Smooth muscle cell (in vitro differentiated cells): Measurements from ENCODE around the gene OLFML1. TPM values are rescaled to one million over a fixed set of nuclear protein-coding genes. Genes with fewer than 3 reads are reported as not detected.

Experiments used
- DNase-seq: peaks from one replicate; lab custom pipeline; 2025; ENCODE audit not compliant: unreplicated experiment; lab: John Stamatoyannopoulos, UW
- H2AFZ ChIP-seq: fragments of 200-600 bp; sonication (generic); 2 replicates; pipeline ENCODE4 v1.6.0; 2016; ENCODE audit warnings: antibody characterized with exemption, low read depth, mild to moderate bottlenecking
- H3F3A ChIP-seq: fragments of 200-600 bp; sonication (generic); 2 replicates; pipeline ENCODE4 v1.6.0; 2017; ENCODE audit warnings: antibody characterized with exemption, low read depth
- H3K27ac ChIP-seq: fragments of 200-600 bp; sonication (generic); 2 replicates; pipeline ENCODE4 v1.5.1; 2016; ENCODE audit warnings: low read depth, mild to moderate bottlenecking
- H3K27me3 ChIP-seq: fragments of 200-600 bp; sonication (generic); 2 replicates; pipeline ENCODE4 v1.6.1; 2016; ENCODE audit warnings: low read depth, mild to moderate bottlenecking
- H3K36me3 ChIP-seq: fragments of 200-600 bp; sonication (generic); 2 replicates; pipeline ENCODE4 v1.5.1; 2016; ENCODE audit warnings: low read depth
- H3K4me1 ChIP-seq: fragments of 200-600 bp; sonication (generic); 2 replicates; pipeline ENCODE4 v1.5.1; 2016; ENCODE audit warnings: low read depth
- H3K4me2 ChIP-seq: fragments of 200-600 bp; sonication (generic); 2 replicates; pipeline ENCODE4 v1.6.0; 2016; ENCODE audit warnings: mild to moderate bottlenecking
- H3K4me3 ChIP-seq: fragments of 200-600 bp; sonication (generic); 2 replicates; pipeline ENCODE4 v1.5.1; 2016; ENCODE audit warnings: mild to moderate bottlenecking
- H3K79me2 ChIP-seq: fragments of 200-600 bp; sonication (generic); 2 replicates; pipeline ENCODE4 v1.6.0; 2016; ENCODE audit warnings: low read depth, mild to moderate bottlenecking
- H3K9ac ChIP-seq: fragments of 200-600 bp; sonication (generic); 2 replicates; pipeline ENCODE4 v1.6.0; 2016; ENCODE audit warnings: low read depth
- H3K9me3 ChIP-seq: fragments of 200-600 bp; sonication (generic); replicated peaks from 2 replicates; pipeline ENCODE4 v1.5.1; 2016; ENCODE audit warnings: low read depth
- H4K20me1 ChIP-seq: fragments of 200-600 bp; sonication (generic); 2 replicates; pipeline ENCODE4 v1.6.0; 2016; ENCODE audit warnings: low read depth
- WGBS: methylation state at CpG from one replicate; pipeline ENCODE4 v1.1.7; 2016; ENCODE audit warnings: low lambda C conversion rate; 5-methylcytosine and 5-hydroxymethylcytosine counted together
- polyA plus RNA-seq: library from polyadenylated mRNA; unstranded; fragments of >200 nt; fragmentation: Nextera tagmentation; extraction: Ambion mirVana; gene quantifications from 2 replicates; pipeline ENCODE4 v1.2.1, GENCODE V29; 2016
- total RNA-seq: library from RNA; depleted of rRNA; stranded (reverse); fragments of >200 nt; gene quantifications from 2 replicates; pipeline ENCODE4 v1.2.3, GENCODE V29; 2014
- TF ChIP-seq, protein P1 (sequence below): fragments of 200-600 bp; sonication (generic); IDR thresholded peaks from 2 replicates; pipeline ENCODE4 v1.5.1; 2017; ENCODE audit warnings: borderline replicate concordance, mild to moderate bottlenecking, antibody characterized with exemption; ENCODE audit not compliant: insufficient read depth, poor library complexity, severe bottlenecking

Gene OLFML1
- total and polyA plus RNA-seq, 2 experiments from 2014 or later, result 0.14 TPM; not detected in 1

DNA sequence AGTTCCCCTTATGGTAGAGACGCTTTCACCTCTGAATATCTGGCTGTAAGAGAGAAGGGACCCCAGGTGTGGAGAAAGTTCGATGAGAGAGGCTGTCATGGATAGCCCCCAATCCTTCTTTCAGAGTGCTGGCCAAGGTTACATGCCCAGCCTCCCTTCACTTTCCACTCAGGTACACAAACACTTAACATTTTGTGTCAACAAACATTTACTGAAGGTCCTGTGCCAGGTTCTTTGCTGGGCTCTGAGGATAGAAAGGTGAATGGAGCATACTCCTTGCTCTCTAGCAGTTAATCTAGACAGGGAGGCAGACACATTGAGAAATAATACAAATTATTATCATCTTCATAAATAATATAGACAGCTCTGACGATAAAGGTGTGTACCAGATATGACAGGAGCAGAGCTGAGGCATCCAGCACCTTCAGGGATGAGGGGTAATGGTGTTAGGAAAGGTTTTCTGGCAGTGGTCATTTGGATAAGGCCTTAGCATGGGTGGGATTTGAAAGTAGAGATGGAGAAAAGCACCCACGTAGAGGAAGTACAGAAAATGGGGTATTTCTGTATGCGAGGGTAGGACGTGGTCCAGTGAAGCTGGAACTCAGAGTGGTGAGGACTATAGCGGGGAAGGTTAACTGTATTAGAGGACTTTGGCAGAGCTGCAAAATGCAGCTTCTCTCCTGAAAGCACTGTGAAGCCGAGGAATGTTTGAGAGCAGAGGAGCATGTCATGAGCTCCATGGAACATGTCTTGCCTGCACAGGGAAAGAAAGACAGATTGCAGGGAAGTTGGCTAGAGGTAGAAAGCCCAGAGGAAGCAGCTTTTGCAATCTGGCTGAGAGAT lies 48.1 kb downstream of the OLFML1 start:
- Histone ChIP-seq H3K4me2 (no peak overlapping the region), H3K36me3 (no peaks in the 10 kb centered on the region), H3K9me3 (no peaks in the 10 kb centered on the region), H4K20me1 (no peaks in the 10 kb centered on the region), H3K4me3 (no peak overlapping the region), H2AFZ (no peak overlapping the region), H3K27me3 (no peaks in the 10 kb centered on the region), H3K9ac (no peak overlapping the region), H3K27ac (no peak overlapping the region), H3K4me1 (no peaks in the 10 kb centered on the region), H3F3A (no peaks in the 10 kb centered on the region), H3K79me2 (no peaks in the 10 kb centered on the region)
- no peak for DNase-seq
- TF ChIP-seq, protein P1, sequence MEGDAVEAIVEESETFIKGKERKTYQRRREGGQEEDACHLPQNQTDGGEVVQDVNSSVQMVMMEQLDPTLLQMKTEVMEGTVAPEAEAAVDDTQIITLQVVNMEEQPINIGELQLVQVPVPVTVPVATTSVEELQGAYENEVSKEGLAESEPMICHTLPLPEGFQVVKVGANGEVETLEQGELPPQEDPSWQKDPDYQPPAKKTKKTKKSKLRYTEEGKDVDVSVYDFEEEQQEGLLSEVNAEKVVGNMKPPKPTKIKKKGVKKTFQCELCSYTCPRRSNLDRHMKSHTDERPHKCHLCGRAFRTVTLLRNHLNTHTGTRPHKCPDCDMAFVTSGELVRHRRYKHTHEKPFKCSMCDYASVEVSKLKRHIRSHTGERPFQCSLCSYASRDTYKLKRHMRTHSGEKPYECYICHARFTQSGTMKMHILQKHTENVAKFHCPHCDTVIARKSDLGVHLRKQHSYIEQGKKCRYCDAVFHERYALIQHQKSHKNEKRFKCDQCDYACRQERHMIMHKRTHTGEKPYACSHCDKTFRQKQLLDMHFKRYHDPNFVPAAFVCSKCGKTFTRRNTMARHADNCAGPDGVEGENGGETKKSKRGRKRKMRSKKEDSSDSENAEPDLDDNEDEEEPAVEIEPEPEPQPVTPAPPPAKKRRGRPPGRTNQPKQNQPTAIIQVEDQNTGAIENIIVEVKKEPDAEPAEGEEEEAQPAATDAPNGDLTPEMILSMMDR, result no peak
- WGBS, result 95% methylated on average over 8 of the region's 8 CpGs

DNA sequence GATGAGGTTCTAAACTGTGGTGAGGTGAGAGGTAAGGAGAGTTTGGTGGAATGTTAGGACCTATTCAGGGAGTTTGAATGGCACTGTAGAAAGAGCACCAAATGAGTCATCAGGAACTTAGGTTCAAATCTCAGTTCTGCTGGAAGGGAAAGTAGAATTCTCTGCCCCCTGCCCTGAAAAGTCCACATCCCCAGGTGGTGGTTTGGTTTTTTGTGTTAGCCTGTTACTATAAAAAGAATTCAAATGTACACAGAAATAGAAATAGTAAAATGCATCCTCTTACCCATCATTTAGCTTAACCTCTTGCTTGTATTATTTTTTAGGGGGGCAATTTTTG lies 48.7 kb downstream of the OLFML1 start:
- H3K27ac ChIP-seq, result no peak overlapping the region
- no peaks in the 10 kb centered on the region for H3K79me2 ChIP-seq
- no peaks in the 10 kb centered on the region for H3K36me3 ChIP-seq
- H3F3A ChIP-seq, result peaks cover under 1% of the 10 kb centered on the region
- H3K9me3 ChIP-seq, result no peaks in the 10 kb centered on the region
- TF ChIP-seq, protein P1, result no peak
- no peak for DNase-seq
- H2AFZ ChIP-seq, result no peak overlapping the region
- no peak overlapping the region for H3K4me3 ChIP-seq
- H4K20me1 ChIP-seq, result no peaks in the 10 kb centered on the region
- no peak overlapping the region for H3K4me2 ChIP-seq
- no peaks in the 10 kb centered on the region for H3K27me3 ChIP-seq
- no peak overlapping the region for H3K9ac ChIP-seq
- no peaks in the 10 kb centered on the region for H3K4me1 ChIP-seq

DNA sequence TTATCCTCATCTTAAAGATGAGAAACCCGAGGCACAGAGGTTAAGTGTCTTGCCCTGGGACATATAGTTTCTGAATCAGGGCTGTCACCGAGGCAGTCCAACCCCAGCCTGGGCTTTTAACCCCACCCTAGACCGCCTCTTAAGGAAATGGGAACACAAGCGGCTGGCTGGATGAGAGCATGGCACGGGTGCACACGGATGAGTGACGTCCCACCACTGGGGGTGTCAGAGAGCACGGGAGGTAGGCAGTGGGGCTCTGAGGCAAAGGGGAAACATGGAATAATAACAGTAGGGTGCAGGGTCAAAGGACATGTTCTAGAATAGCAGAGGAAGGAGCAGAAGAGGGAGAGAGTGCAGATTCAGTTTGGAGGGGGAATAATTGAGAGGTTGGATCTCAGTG lies 50.8 kb downstream of the OLFML1 start:
- Histone ChIP-seq H3K4me1 (no peaks in the 10 kb centered on the region), H3K4me2 (no peak overlapping the region), H3K36me3 (no peaks in the 10 kb centered on the region), H2AFZ (no peak overlapping the region), H3K27me3 (no peaks in the 10 kb centered on the region), H3K79me2 (no peaks in the 10 kb centered on the region), H3K9ac (no peak overlapping the region), H3F3A (peaks cover 4% of the 10 kb centered on the region), H3K9me3 (no peaks in the 10 kb centered on the region), H3K27ac (no peak overlapping the region), H3K4me3 (no peak overlapping the region), H4K20me1 (no peaks in the 10 kb centered on the region)
- TF ChIP-seq, protein P1, result peak; percentile 14
- 44% methylated on average over 8 of the region's 8 CpGs for WGBS
- DNase-seq, result no peak

DNA sequence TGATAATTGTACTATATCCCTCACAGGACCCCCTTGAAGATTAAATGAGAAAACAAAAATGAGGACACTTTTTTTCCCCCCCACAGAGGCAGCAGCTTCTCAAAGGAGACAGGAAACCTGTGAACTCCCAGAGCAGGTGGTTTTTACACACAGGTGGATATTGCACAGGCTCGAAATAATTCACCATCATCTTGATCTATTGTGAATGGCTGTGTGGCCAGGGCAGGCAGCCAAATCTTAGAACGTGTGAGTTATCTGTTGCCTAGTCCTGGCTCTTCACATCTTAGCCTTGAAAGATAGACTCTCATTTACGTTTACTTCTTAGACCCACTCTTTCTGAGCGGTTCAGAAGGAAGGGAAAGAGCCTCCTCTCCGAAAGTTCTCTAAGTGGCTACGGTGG lies 52.0 kb downstream of the OLFML1 start:
- no peaks in the 10 kb centered on the region for H3K27me3 ChIP-seq
- no peaks in the 10 kb centered on the region for H3K4me1 ChIP-seq
- TF ChIP-seq, protein P1, result no peak
- no peaks in the 10 kb centered on the region for H3K9me3 ChIP-seq
- H2AFZ ChIP-seq, result no peak overlapping the region
- no peak overlapping the region for H3K27ac ChIP-seq
- H4K20me1 ChIP-seq, result no peaks in the 10 kb centered on the region
- WGBS, result 92% methylated on average over 6 of the region's 6 CpGs
- H3K4me3 ChIP-seq, result no peak overlapping the region
- H3K36me3 ChIP-seq, result no peaks in the 10 kb centered on the region
- no peak for DNase-seq
- H3K4me2 ChIP-seq, result no peak overlapping the region
- no peak overlapping the region for H3K9ac ChIP-seq
- H3F3A ChIP-seq, result peaks cover 4% of the 10 kb centered on the region
- H3K79me2 ChIP-seq, result no peaks in the 10 kb centered on the region
